Measurements from ENCODE around the gene TPT1.

- TF ChIP-seq CTCF (IDR thresholded peaks at IDR 0.05; ENCODE audit: low read depth, low read length) (no peak), EZH2phosphoT487 (IDR thresholded peaks at IDR 0.05; ENCODE audit: low read depth) (no peak)
Observed at GRCh38 chr13:45316996-45317395, 24.0 kb downstream of the TPT1 start.

Measured in OCI-LY3 (cell line).